Measurements from ENCODE around the gene MMD. TPM values are rescaled to one million over a fixed set of nuclear protein-coding genes. Genes with fewer than 3 reads are reported as not detected.
A peak's percentile ranks its signal among the peaks of the same experiment; 100 is the strongest.

The MMD gene
- total and polyA plus RNA-seq, 2 of the 13 experiments (the other 11 are each of a cell fraction or from before 2014, with no cell fraction given), result 121 to 225 TPM

GRCh38 chr17:55433029-55433628 lies 11.5 kb upstream of the MMD start:
- Histone ChIP-seq H3K79me2 (ENCODE audit: insufficient read depth, low read length) (no peaks in the 10 kb centered on the region), H3K4me3 (replicated peaks in 1 of 3; ENCODE audit: insufficient read depth in 1 of 3, low read depth in 2 of 3, low read length in 3 of 3) (peak overlapping the region in 2 of 3 experiments; percentile 6 to 44; a peak in 2 of 6 replicates), H3K9me3 (ENCODE audit: low read length) (no peaks in the 10 kb centered on the region), H3K36me3 (replicated peaks in 1 of 2; ENCODE audit: control insufficient read depth in 1 of 2, insufficient read depth in 2 of 2, low read length in 2 of 2) (no peaks in the 10 kb centered on the region), H2AFZ (ENCODE audit: low read length) (no peak overlapping the region), H3K4me2 (ENCODE audit: low read depth, low read length) (peak overlapping the region; percentile 71), H3K27ac (ENCODE audit: extremely low read length, insufficient read depth, low read length) (peak overlapping the region; percentile 92), H3K9ac (ENCODE audit: insufficient read depth, low read depth, low read length) (peak overlapping the region; percentile 73), H3K27me3 (ENCODE audit: control insufficient read depth in 1 of 2, insufficient read depth in 2 of 2, low read length in 2 of 2) (no peaks in the 10 kb centered on the region), H4K20me1 (ENCODE audit: insufficient read depth, low read length) (no peaks in the 10 kb centered on the region), H3K4me1 (ENCODE audit: insufficient read depth, low read length) (peaks cover 79% of the 10 kb centered on the region)
- in situ Hi-C loops (cut with HindIII; ENCODE audit: extremely low pct_ligation_motif_present, low pct_unique_long_range_greater_than_20kb), result no loop called here
- intact Hi-C loops (cut with micrococcal nuclease; ENCODE audit: unreplicated experiment), result loop anchor here (1.0 to 5.0 kb wide), 4 partner anchors 11 to 146 kb away; no protein-coding TSS in a partner anchor
- ChIA-PET POLR2A (interaction anchor here (0.7 to 5.2 kb wide), 19 partner anchors 11 to 466 kb away, joined by 3 to 136 read pairs (median 8); partner anchors contain the start of genes MMD and SMIM36), CTCF (ENCODE audit: low intra/inter-chr PET ratio, low total read pairs) (interaction anchor here (1.1 kb wide), 1 partner anchor 26 kb away, joined by 3 read pairs; no protein-coding TSS in a partner anchor)
- BruUV-seq (replicated peaks), result TSS peak; percentile 99
- peak; percentile 15 for FAIRE-seq
- ATAC-seq, result peak; percentile 75
- DNase-seq (ENCODE audit: low spot score), result peak; percentile 85
- 2% methylated on average over 7 of the region's 7 CpGs for WGBS (ENCODE audit: low lambda C conversion rate)
- TF ChIP-seq IRX3 (CRISPR knock-in tag; IDR thresholded peaks at IDR 0.05; ENCODE audit: borderline replicate concordance, low read depth) (no peak), NFRKB (IDR thresholded peaks at IDR 0.05) (no peak), ATF7 (IDR thresholded peaks at IDR 0.05) (no peak), ATF7 (CRISPR knock-in tag; IDR thresholded peaks at IDR 0.05) (no peak), ZNF354B (CRISPR knock-in tag; IDR thresholded peaks at IDR 0.05) (no peak), RARG (CRISPR knock-in tag; IDR thresholded peaks at IDR 0.05; ENCODE audit: low read depth) (no peak; the same call in 1 of the 2 replicates), CEBPB (IDR thresholded peaks at IDR 0.05; ENCODE audit: borderline replicate concordance, low read depth, low read length) (no peak), ZBTB1 (CRISPR knock-in tag; IDR thresholded peaks at IDR 0.05; ENCODE audit: borderline replicate concordance) (no peak), ZFP91 (CRISPR knock-in tag; IDR thresholded peaks at IDR 0.05; ENCODE audit: borderline replicate concordance) (0 out of 2 replicates have a peak, but pooled peaks have one; percentile 30), ZNF615 (CRISPR knock-in tag; IDR thresholded peaks at IDR 0.05; ENCODE audit: borderline replicate concordance) (peak; percentile 92; the same call in 1 of the 2 replicates), ZNF569 (CRISPR knock-in tag; IDR thresholded peaks at IDR 0.05; ENCODE audit: borderline replicate concordance) (no peak), ZNF609 (CRISPR knock-in tag; IDR thresholded peaks at IDR 0.05; ENCODE audit: borderline replicate concordance) (peak; percentile 58), ZNF275 (CRISPR knock-in tag; IDR thresholded peaks at IDR 0.05; ENCODE audit: borderline replicate concordance) (0 out of 2 replicates have a peak, but pooled peaks have one; percentile 27), RELA (CRISPR knock-in tag; IDR thresholded peaks at IDR 0.05) (no peak)
